Erythroblast (primary cell): ENCODE results near the gene NEIL1.

Source experiments
- GATA1 ChIP-seq: IDR thresholded peaks from 2 replicates; pipeline ENCODE4 v1.6.1; 2011; ENCODE audit warnings: low read depth, mild to moderate bottlenecking, control low read depth, low read length, moderate library complexity
- POLR2A ChIP-seq: IDR thresholded peaks from 2 replicates; pipeline ENCODE4 v1.6.1; 2011; ENCODE audit warnings: mild to moderate bottlenecking, low read length

- no peak for TF ChIP-seq POLR2A
- no peak for TF ChIP-seq GATA1
Observed at GRCh38 chr15:75369897-75370581, 23.2 kb downstream of the NEIL1 start.
